ENCODE data around the gene LHFPL2. TPM values are rescaled to one million over a fixed set of nuclear protein-coding genes. Genes with fewer than 3 reads are reported as not detected.

The LHFPL2 gene
- polyA plus RNA-seq, 3 donors, result 3.7 to 11.6 (median 7.3) TPM

DNA sequence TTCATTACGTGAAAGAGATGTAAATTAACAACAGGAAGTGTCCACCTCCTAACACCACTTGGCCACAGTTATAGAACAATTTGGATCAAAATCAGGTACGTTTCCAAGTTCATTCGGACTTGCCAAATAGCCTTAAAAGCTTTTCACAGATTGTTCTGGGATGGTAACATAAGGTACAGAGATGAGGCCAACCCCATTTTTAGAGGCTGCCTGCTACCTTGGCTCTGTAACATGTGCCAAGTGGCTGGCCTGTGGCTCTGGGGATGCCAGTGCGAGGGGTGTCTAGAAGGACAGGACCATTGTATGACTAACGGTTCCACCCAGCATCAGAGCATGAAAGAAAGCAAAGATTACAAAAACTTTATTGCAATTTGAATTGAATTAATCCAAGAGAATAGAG lies 91.0 kb downstream of the LHFPL2 start:
- H3K4me1 Mint-ChIP-seq, result peaks cover 10% of the 10 kb centered on the region
- Histone ChIP-seq H3K36me3 (replicated peaks in 1 of 2; ENCODE audit: control insufficient read depth in 1 of 2, insufficient read depth in 2 of 2, low read length in 2 of 2) (no peaks in the 10 kb centered on the region), H3K4me1 (ENCODE audit: control insufficient read depth in 1 of 2, insufficient read depth in 2 of 2, low read length in 2 of 2) (peaks cover 7% of the 10 kb centered on the region in 2 donors), H3K79me2 (ENCODE audit: insufficient read depth, low read length) (no peaks in the 10 kb centered on the region), H4K20me1 (ENCODE audit: insufficient read depth, low read length) (no peaks in the 10 kb centered on the region), H3K27me3 (ENCODE audit: control insufficient read depth in 2 of 2, insufficient read depth in 2 of 2, low read length in 2 of 2) (no peaks in the 10 kb centered on the region), H3K9ac (ENCODE audit: insufficient read depth, low read length, poor library complexity, severe bottlenecking) (no peak overlapping the region), H3K4me3 (replicated peaks in 1 of 3; ENCODE audit: low read depth in 2 of 3, low read length in 3 of 3) (no peak overlapping the region), H2AFZ (ENCODE audit: insufficient read depth, low read depth, low read length, poor library complexity, severe bottlenecking) (no peak overlapping the region), H3K27ac (ENCODE audit: low read depth in 1 of 2, low read length in 2 of 2) (no peak overlapping the region), H3K9me3 (replicated peaks in 1 of 2; ENCODE audit: control insufficient read depth in 1 of 2, insufficient read depth in 1 of 2, low read length in 2 of 2) (no peaks in the 10 kb centered on the region), H3K4me2 (replicated peaks; ENCODE audit: extremely low read depth, low read length, poor library complexity, severe bottlenecking) (no peak overlapping the region)
- H3K27ac Mint-ChIP-seq, result no peak overlapping the region
- TF ChIP-seq, protein P1, sequence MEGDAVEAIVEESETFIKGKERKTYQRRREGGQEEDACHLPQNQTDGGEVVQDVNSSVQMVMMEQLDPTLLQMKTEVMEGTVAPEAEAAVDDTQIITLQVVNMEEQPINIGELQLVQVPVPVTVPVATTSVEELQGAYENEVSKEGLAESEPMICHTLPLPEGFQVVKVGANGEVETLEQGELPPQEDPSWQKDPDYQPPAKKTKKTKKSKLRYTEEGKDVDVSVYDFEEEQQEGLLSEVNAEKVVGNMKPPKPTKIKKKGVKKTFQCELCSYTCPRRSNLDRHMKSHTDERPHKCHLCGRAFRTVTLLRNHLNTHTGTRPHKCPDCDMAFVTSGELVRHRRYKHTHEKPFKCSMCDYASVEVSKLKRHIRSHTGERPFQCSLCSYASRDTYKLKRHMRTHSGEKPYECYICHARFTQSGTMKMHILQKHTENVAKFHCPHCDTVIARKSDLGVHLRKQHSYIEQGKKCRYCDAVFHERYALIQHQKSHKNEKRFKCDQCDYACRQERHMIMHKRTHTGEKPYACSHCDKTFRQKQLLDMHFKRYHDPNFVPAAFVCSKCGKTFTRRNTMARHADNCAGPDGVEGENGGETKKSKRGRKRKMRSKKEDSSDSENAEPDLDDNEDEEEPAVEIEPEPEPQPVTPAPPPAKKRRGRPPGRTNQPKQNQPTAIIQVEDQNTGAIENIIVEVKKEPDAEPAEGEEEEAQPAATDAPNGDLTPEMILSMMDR (IDR thresholded peaks at IDR 0.05), result no peak
- peaks cover 0 to 2% of the 10 kb centered on the region in 2 donors for H3K36me3 Mint-ChIP-seq
- intact Hi-C loops (cut with micrococcal nuclease), result no loop called here
- no peak overlapping the region for H3K4me3 Mint-ChIP-seq
- WGBS (ENCODE audit: insufficient coverage), result 100% methylated on average over 3 of the region's 5 CpGs
- peaks cover 0 to 5% (median 0%) of the 10 kb centered on the region in 7 donors for H3K9me3 Mint-ChIP-seq
- H3K27me3 Mint-ChIP-seq (ENCODE audit: low read depth in 3 of 3), result peaks cover 1 to 7% (median 2%) of the 10 kb centered on the region in 3 donors
- DNase-seq, result no peak

DNA sequence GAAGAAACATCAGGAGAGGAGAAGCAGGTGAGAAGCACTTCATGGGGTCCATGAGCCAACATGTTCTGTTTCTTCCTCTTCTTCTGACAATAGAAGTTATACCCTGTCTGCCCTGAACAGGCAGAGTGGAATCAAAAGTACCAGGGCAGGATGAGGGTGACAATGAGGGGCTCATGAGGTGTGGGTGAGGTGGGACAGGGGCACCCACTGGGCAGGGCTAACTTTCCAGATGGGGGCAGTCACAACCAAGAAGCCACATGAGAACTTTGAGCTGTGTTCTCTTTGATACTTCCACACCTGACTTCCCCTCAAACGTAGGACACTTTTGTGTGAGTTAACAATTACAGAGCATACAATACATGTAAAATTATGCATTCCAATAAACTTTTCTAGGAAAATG lies 92.7 kb downstream of the LHFPL2 start:
- no peak for DNase-seq
- TF ChIP-seq, protein P1 (IDR thresholded peaks at IDR 0.05), result no peak
- no peaks in the 10 kb centered on the region for H3K9me3 ChIP-seq (replicated peaks in 1 of 2; ENCODE audit: control insufficient read depth in 1 of 2, insufficient read depth in 1 of 2, low read length in 2 of 2)
- Mint-ChIP-seq H3K4me3 (no peak overlapping the region), H3K27me3 (ENCODE audit: low read depth in 3 of 3) (peaks cover 0 to 6% (median 2%) of the 10 kb centered on the region in 3 donors), H3K4me1 (peaks cover 10% of the 10 kb centered on the region), H3K36me3 (peaks cover 0 to 2% of the 10 kb centered on the region in 2 donors), H3K9me3 (peaks cover 0 to 5% (median 0%) of the 10 kb centered on the region in 7 donors), H3K27ac (no peak overlapping the region)
- H3K79me2 ChIP-seq (ENCODE audit: insufficient read depth, low read length), result no peaks in the 10 kb centered on the region
- no peaks in the 10 kb centered on the region for H3K36me3 ChIP-seq (replicated peaks in 1 of 2; ENCODE audit: control insufficient read depth in 1 of 2, insufficient read depth in 2 of 2, low read length in 2 of 2)
- H3K27ac ChIP-seq (ENCODE audit: low read depth in 1 of 2, low read length in 2 of 2), result no peak overlapping the region
- intact Hi-C loops (cut with micrococcal nuclease), result no loop called here
- peaks cover 8 to 9% of the 10 kb centered on the region in 2 donors for H3K4me1 ChIP-seq (ENCODE audit: control insufficient read depth in 1 of 2, insufficient read depth in 2 of 2, low read length in 2 of 2)
- no peaks in the 10 kb centered on the region for H3K27me3 ChIP-seq (ENCODE audit: control insufficient read depth in 2 of 2, insufficient read depth in 2 of 2, low read length in 2 of 2)
- no peak overlapping the region for H3K4me3 ChIP-seq (replicated peaks in 1 of 3; ENCODE audit: low read depth in 2 of 3, low read length in 3 of 3)
- H4K20me1 ChIP-seq (ENCODE audit: insufficient read depth, low read length), result no peaks in the 10 kb centered on the region
- no peak overlapping the region for H3K9ac ChIP-seq (ENCODE audit: insufficient read depth, low read length, poor library complexity, severe bottlenecking)
- no CpG with 5 or more reads among the region's 1 CpG for WGBS (ENCODE audit: insufficient coverage)
- H3K4me2 ChIP-seq (replicated peaks; ENCODE audit: extremely low read depth, low read length, poor library complexity, severe bottlenecking), result no peak overlapping the region
- H2AFZ ChIP-seq (ENCODE audit: insufficient read depth, low read depth, low read length, poor library complexity, severe bottlenecking), result no peak overlapping the region

Data from CD14-positive monocyte (primary cell).